GM21367 (cell line): ENCODE measurements around the gene LRRC4C.

ENCODE experiments used
- ATAC-seq: cut with Tn5 transposase; IDR thresholded peaks from one replicate; pipeline ENCODE4 v1.9.1; 2021; ENCODE audit not compliant: unreplicated experiment

Gene LRRC4C

DNA sequence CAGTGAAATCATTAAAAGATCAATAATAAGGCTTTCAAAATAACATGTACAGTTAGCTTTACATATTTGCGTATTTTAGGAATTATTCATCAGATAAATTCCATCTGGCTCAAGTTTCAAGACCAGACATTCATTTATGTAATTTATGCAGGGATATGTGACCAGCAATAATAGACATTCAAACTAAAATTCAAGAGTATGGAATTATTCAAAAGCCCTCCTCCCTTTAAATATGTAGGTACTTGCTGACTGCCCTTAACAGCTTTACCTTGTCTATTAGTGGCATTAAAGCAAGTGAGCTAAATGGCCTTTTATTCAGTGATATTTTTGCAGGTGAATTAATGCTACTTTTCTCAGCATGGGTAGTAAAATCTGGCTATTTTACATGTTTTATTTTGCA lies 126.1 kb downstream of the LRRC4C start:
- no peak for ATAC-seq

DNA sequence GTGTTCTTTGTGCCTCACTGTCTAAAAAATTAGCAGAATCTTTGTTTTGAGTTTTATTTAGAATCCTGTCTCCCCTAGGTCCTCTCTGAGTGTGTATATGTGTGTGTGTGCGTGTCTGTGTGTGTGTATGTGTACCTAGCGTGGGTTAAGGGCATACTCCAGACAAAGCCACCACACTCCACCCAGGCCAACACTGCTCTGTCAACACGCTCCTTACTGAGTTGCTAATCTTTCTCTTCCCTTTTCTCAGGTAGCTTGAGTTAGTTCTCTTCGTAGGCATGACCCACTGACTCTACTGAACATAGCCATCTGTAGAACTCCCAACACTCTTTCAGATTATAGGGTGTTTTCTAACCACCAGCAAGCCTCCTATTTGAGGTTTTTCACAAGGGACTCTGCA lies 131.1 kb downstream of the LRRC4C start:
- ATAC-seq = no peak

DNA sequence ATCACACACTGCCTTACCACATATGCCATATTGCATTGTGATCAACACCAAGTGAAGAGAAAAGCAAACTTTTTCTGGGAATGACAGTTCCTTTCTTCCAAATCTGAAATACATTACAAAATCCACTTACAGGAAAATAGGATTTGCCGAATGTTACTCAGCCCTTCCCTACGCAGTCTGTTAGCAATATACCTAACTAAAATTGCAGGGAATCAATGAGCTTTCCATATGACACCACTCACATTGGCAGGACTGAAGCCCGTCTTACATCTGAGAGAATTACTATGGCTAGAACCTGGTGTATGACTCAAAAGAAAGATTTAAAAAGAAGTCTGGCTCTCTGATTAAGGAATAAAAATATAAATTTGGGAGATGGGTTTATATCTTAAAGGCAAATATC lies 136.0 kb downstream of the LRRC4C start:
- ATAC-seq = no peak

DNA sequence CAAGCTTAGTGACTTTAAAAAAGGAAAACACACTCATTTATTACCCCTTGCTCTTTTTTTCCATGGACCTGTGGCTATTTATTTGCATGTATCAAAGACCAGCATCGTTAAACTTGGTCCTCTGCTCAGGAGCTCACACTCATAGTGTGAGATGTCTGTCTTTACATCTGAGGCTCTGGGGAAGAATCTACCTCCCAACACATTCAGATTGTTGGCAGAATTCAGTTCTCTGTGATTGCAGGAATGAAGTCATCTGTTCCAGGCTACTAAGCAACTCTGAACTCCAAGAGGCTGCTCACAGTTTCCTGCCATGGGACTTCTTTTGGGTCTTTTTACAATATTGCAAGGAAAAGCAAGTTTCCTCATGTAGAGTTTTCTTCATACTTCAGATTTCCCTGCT lies 138.8 kb downstream of the LRRC4C start:
- no peak for ATAC-seq

DNA sequence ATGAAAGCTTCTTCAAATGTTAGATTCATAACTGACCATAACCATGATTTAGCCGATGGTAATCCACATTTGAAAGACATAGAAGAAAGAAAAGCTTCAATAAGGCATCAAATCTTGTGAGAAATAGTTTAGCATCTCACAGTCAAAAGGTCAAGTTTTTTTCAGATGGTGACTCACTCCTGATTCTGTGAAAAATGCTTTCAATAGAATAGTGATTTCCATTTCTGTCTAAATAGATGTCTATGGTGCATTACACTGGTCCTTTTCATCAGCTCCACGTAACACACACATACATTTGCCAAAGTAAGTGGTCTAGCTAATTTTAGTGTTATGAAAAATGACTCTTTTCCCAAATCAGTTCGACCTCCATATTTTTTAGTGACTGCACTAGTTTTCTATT lies 139.2 kb downstream of the LRRC4C start:
- ATAC-seq = no peak

DNA sequence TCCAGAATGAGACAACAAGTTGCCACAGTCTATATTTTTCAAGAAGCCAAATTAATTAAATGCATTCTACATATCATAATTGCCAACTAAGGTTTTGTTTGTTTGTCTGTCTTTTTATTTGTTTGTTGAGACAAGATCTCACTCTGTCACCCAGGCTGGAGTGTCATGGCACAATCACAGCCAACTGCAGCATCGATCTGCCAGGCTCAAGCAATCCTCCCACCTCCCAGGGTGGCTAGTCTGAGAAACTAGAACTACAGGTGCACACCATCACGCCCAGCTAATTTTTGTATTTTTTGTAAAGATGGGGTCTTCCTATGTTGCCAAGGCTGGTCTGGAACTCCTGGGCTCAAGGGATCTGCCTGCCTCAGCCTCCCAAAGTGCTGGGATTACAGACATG lies 140.0 kb downstream of the LRRC4C start:
- ATAC-seq = no peak

DNA sequence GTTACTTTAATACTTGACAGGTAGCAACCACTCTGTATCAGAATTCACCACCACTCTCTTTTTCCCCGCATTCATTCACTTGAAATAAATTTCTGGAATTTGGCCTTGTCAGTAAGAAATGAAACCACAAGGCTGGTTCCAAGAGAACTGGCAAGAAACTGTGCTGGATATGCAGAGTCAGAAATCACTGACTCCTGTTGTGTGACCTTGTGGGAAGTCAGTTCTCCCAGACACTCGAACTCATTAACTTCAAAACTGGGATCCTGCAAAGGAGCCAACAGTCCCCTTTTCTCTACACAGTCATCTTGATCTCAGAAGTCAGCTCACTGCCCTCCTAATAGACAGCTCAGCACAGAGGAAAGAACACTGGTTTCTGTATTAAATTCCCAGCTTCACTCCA lies 142.7 kb downstream of the LRRC4C start:
- ATAC-seq = no peak

DNA sequence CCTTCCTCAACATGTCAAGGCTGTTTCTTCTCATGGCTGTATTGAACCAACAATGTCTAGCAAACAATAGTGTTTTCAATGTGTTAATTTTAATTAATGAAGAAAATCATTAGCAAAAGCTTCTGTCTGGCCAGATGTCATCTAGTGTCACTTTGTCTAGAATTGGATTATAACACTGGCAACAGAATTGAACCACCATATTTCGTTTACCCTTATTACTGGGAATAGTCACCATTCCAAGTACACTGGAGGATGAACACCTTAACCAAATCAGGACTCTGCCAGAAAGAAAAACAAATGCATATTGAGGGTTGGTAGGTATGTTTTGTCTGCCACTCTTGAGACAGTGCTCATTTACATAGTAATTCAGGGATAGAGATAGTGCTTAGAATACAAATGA lies 146.2 kb downstream of the LRRC4C start:
- no peak for ATAC-seq

DNA sequence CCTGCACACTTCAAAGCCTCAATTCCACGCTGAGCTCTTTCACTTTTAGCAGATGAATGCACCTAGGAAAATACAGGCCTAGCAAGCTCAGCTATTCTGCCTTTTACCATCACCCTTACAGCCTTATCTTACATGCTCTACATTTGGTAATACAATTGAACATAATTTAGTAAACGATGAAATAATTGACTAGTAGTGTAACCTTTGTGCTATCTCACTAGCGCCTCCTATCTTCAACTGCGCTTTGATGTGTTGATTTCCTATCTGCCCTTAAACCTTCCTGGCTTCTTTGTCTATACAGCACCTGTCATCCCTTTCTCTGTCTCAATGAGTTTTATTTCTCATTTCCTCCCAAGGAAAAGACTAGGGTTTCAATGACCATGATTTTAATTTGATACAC lies 149.7 kb downstream of the LRRC4C start:
- no peak for ATAC-seq

DNA sequence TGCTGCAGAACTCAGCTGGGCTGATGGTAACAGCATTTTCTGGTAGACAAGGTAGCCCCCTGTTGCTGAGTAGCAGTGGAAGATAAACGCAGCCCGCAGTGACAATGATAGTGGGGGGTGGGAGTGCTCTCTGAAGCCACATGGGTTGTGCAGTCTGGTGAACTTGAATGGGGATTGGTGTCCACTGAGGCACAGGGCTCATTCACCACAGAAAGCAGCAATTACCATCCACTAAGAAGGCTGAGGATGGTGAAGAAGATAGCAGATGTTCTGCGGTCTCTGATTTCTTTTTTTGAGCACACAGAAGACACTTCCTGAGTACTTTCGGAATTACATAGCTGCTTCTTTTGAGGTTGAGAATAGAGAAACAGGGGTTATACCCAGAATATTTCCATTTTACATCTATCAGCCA lies 150.3 kb downstream of the LRRC4C start:
- ATAC-seq = no peak

DNA sequence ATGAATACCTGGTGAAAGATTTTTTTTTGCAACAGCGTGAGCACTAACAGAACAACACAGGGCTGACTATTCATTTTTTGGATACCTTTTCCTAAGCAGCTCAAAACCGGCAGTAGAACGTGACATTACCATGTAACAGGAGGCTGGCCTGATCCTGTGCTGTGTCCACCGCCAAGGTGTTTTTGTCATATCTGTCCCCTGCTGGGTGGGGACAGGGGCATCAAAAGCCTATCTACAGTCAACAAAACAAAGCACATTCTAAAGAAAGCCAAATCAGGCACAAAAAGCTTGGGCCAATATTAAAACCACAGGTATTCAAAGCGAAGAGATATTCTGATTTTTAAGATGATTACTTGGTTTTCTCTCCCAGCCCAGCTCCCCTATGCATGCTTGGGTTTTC lies 151.2 kb downstream of the LRRC4C start:
- ATAC-seq = no peak

DNA sequence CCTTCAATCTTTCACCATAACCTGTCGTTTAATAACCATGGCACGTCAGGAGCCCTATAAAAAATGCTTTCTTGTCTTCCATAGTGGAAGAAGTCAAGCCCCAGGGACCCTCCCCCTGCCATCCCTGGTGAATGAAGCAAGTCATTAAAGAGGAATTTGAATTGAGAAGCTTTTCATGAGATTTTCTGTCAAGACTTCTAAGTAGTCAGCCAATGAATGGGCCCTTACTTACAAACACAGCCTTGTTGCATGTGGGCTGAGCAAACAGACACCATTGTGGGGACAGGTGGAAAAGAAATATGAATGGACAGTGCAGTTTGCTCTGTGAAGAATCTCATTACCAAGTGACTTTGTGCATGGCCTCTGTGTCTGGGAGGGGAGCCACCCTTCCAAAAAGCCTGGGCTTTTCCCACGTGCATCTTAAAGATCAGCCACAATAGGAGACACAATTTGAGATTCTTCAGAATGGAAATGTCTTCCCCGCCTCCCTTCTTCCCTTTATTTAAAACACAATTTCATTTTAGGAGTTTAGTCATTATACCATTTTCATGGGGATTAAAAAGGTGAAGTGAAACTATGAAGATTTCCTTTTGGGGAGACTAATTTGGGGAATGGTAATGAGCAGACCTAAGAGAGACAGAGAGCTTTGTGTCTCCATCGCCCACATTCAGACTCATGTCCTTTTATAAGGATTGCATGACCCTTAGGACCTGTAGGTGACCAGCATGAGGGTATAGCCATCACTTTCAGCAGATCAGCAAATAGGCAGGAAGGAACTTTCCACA lies 152.0 kb downstream of the LRRC4C start:
- no peak for ATAC-seq

DNA sequence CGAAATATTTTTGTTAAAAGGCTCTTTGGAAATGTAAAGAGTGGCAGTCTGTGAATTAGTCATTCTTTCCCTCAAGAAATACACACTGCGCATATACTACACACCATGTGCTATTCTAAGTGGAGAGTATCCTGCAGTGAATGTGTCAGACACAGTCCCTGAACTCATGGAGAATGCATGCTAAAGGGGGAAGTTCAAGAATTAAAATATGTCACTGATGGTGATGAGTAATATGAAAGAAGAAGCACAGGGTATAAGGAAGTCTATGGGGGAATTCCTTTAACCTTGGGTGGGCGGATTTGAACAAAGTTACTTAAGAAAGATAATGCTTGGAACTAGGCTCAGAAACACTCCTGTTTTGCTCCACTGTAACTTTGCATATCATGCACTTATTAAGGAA lies 153.0 kb downstream of the LRRC4C start:
- no peak for ATAC-seq

DNA sequence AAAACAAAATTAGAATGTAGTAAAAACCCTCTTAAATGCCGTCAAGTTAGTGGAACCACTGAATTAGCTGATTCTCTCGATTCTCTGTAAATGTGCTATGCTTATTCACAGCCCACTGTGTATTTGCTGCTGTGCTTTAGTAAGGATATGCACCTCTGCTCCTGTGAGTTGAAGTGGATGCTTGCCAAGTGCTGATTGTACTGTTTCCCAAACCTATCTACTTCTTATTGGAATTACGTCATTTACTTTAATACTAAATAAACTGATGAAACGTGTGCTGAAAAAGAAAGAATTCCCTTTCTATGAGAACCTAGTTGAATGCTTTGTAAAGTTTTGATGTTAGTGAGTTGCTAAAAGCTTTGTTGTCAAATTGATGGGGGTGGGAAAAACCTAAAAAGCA lies 158.4 kb downstream of the LRRC4C start:
- no peak for ATAC-seq

DNA sequence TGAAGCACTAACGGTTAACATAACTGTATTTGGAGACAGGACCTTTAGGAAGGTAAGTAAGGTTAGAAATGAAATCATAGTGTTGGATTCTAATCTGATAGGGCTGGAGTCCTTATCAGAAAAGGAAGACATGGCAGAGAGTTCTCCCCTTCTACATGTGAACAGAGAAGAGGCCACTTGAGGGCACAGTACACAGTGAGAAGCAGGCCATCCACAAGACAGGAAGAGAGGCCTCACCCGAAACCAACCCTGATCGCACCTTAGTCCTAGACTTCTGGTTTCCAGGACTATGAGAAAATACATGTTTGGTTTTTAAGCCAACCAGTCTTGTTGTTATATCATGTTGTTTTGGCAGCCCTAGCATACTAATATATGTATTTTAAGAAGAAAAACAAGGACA lies 170.0 kb downstream of the LRRC4C start:
- no peak for ATAC-seq

DNA sequence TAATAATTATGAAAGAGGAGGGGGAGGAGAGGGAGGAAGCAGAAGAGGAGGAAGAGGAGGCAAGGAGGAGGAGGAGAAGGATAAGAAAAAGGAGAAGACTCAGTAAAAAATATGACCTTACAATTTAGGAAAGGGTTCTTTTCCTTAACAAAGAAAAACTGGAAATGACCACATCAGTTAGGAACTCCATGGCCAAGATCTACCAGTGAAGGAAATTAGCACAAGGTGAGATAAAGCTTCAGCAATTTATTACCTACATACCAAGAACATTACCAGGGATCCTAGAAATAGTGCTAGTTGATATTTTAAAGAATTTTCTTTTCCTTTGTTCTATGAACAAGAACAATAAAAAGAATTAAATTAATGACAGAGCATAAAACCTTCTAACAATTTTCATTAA lies 172.7 kb downstream of the LRRC4C start:
- ATAC-seq = no peak

DNA sequence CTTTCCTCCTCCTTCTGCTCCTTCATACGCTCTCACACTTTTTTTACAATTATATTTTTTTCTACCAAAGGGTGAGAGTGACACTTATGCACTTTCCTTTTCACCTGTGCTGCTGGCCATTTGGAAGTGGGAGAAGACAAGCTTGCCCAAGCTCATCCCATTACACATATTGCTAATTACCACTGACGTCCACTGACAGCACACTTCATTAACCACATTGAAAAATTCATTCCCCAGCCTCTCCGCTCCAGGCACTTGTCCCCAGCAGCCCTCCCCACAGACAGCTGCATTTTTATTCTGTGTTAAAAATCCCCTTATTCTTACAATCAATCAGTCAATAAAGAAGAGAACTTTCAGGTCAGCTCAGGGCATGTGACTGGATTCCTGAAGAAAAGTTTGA lies 175.1 kb downstream of the LRRC4C start:
- no peak for ATAC-seq

DNA sequence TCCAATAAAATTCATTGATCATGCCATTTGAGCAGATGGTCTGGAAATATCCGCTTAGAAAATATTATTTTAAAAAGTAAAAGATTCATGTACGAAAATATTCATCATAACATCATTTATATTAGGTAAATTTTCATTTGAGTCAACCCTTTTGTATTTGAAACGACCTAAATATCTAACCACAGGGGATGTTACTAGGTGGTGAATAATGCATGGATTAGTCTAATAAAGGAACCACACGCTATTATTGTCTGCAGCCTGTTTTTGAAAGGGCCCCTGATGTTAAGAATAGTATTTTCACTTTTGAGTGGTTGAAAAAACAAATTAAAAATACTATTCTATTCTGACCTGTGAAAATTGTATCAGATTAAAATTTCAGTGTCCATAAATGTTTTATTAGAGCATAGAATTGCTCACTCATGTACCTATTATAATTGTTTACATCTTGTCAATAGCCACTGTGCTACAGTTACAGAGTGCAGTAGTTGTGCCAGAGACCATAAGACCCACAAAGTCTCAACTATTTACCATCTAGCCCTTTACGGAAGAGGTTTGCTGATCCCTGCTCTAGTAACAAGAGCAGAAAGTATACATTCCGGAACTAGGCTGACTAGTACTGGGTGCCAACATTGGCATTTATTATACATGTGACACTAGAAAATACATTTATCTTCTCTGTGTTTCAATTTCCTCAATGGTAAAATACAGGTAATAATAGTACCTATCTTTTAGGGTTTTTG lies 176.1 kb downstream of the LRRC4C start:
- ATAC-seq = no peak

DNA sequence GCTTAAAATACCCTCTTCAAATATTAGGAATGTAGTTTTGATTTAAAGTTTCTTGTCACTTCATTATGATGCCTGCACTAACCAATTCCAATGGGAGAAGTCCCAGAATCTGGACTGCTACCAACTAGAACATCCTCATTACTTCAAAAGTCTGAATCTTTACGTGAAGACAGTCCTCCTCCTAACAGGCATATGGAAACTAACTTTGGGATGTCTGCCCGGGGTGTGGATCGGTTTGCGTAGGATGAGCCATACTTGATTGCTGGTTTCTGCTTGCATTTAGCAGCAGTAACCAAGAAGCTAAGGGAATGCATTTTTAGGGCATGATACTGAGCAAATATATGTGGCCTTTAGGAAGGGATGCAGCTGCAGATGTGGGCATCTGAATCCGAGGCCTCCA lies 177.1 kb downstream of the LRRC4C start:
- ATAC-seq = no peak

DNA sequence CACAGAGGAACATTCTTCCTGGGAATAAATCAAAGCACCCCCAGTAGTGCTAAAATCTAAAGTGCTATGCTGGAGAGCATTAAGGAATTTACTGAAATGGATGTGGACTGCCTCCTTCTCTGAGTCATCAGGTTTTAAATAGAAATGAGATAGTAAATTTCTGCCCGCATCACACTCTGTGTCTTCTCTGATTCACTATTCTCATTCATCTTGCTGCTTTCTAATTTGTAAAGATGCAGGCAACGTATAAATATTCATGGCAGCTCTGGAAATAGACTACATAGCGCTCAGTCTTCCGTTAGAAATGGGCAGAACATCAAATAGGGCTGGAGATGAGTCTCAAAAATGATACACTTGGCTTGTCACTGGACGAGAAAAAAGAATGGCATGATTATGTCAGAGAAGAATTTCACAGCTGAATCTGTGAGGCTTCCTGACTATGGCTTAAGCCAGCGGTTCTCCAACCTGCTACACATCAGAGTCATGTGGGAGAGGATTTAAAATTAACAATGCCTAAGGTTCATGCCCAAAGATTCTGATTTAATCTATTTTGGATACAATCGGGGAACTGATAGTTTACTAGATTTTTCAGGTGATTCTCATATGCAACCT lies 178.2 kb downstream of the LRRC4C start:
- no peak for ATAC-seq

DNA sequence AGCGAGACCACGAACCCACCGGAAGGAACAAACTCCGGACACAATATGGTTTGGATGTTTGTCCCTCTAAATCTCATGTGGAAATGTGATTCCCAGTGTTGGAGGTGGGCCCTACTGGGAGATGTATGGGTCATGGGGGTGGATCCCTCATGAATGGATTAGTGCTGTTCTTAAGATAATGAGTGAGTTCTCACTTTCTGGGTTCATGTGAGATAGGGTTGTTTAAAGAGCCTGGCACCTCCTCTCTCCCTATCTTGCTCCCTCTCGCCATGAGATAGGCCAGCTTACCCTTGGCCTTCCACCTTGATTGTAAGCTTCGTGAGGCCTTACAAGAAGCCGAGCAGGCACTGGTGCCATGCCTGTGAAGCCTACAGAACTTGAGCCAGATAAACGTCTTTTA lies 184.6 kb downstream of the LRRC4C start:
- ATAC-seq = no peak

DNA sequence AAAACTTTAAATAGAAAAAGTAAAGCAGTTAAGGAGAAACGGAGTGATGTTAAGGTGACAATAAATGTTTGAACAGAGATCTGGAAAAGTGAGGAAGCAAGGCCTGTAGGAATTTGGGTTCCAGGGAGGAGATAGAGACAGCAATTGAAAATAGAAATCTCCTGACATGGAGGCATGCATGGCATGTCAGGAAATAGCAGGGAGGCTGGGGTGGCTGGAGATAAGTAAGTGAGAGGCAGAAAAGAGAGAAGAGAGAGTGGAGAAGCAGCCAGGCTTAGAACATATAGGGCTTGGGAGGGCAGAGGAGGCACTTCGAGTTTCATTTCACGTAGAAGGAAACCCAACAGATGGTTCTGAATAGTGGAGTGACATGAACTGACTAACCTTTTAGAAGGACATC lies 185.5 kb downstream of the LRRC4C start:
- ATAC-seq = no peak
